ENCODE results near the gene MCF2. TPM values are rescaled to one million over a fixed set of nuclear protein-coding genes. Genes with fewer than 3 reads are reported as not detected.

MCF2 gene
- total RNA-seq, 2 donors from 2014 or later: 0.24 to 1.1 TPM

Other genes with a start within 250 kb of the MCF2 start
- gene F9, start 177.4 kb downstream of the MCF2 start, total RNA-seq: not detected
- 10 to 100 TPM in 1 of 2 donors, 1 to 10 TPM in 1; 7.2 to 10.9 TPM for gene ATP11C, start 224.9 kb upstream of the MCF2 start, total RNA-seq